CD14-positive monocyte (primary cell): ENCODE measurements around the gene MCM3AP. TPM values are rescaled to one million over a fixed set of nuclear protein-coding genes. Genes with fewer than 3 reads are reported as not detected.

ENCODE experiments used
- DNase-seq, 3 donors: peaks; one replicate each; pipeline ENCODE4 v3.0.0-alpha.2; 2011 to 2022
- H2AFZ ChIP-seq: 2 replicates; pipeline ENCODE4 v1.6.0; 2012; ENCODE audit warnings: mild to moderate bottlenecking, low read depth, low read length, inconsistent platforms; ENCODE audit not compliant: insufficient read depth, poor library complexity, severe bottlenecking
- H3K27ac ChIP-seq, 2 donors: 1 replicate in 1 of 2; 2 replicates in 1 of 2; pipeline ENCODE4 v1.5.1; 2012 to 2013; ENCODE audit warnings: low read length in 2 of 2, control low read depth in 1 of 2, inconsistent platforms in 1 of 2, low read depth in 1 of 2, mild to moderate bottlenecking in 1 of 2
- H3K27me3 ChIP-seq, 2 donors: one replicate each; pipeline versions ENCODE4 v1.6.0 to v1.6.1; 2011 to 2013; ENCODE audit warnings: low read length in 2 of 2; ENCODE audit not compliant: control insufficient read depth in 2 of 2, insufficient read depth in 2 of 2
- H3K36me3 ChIP-seq, 2 donors: replicated peaks in 1 of 2; 1 replicate in 1 of 2; 2 replicates in 1 of 2; pipeline versions ENCODE4 v1.5.1 to v1.6.1; 2012 to 2013; ENCODE audit warnings: low read length in 2 of 2, control low read depth in 1 of 2, inconsistent platforms in 1 of 2, mild to moderate bottlenecking in 1 of 2; ENCODE audit not compliant: insufficient read depth in 2 of 2, control insufficient read depth in 1 of 2
- H3K4me1 ChIP-seq, 2 donors: 1 replicate in 1 of 2; 2 replicates in 1 of 2; pipeline versions ENCODE4 v1.5.1 to v1.6.1; 2012 to 2013; ENCODE audit warnings: low read length in 2 of 2, control low read depth in 1 of 2, inconsistent platforms in 1 of 2, mild to moderate bottlenecking in 1 of 2, moderate library complexity in 1 of 2; ENCODE audit not compliant: insufficient read depth in 2 of 2, control insufficient read depth in 1 of 2
- H3K4me2 ChIP-seq: replicated peaks from 2 replicates; pipeline ENCODE3; 2012; ENCODE audit warnings: low read length, moderate library complexity, mild to moderate bottlenecking; ENCODE audit not compliant: poor library complexity, severe bottlenecking; ENCODE audit errors: extremely low read depth
- H3K4me3 ChIP-seq, 3 experiments: fragments of 200-600 bp in 1 of 3; sonication (generic) in 1 of 3; replicated peaks in 1 of 3; 1 replicate in 2 of 3; 2 replicates in 1 of 3; pipeline ENCODE4 v1.5.1; 2011 to 2013; ENCODE audit warnings: low read length in 3 of 3, mild to moderate bottlenecking in 3 of 3, control low read depth in 2 of 3, low read depth in 2 of 3, inconsistent platforms in 1 of 3, moderate library complexity in 1 of 3
- H3K79me2 ChIP-seq: 2 replicates; pipeline ENCODE4 v1.6.0; 2012; ENCODE audit warnings: mild to moderate bottlenecking, control low read depth, inconsistent platforms, low read length, moderate library complexity; ENCODE audit not compliant: insufficient read depth
- H3K9ac ChIP-seq: 2 replicates; pipeline ENCODE4 v1.6.0; 2017; ENCODE audit warnings: low read length, mild to moderate bottlenecking; ENCODE audit not compliant: insufficient read depth, poor library complexity, severe bottlenecking
- H3K9me3 ChIP-seq, 2 donors: replicated peaks in 1 of 2; 1 replicate in 1 of 2; 2 replicates in 1 of 2; pipeline versions ENCODE4 v1.5.1 to v1.6.1; 2012 to 2013; ENCODE audit warnings: low read length in 2 of 2, control low read depth in 1 of 2; ENCODE audit not compliant: control insufficient read depth in 1 of 2, insufficient read depth in 1 of 2
- H4K20me1 ChIP-seq: 2 replicates; pipeline ENCODE4 v1.6.0; 2012; ENCODE audit warnings: mild to moderate bottlenecking, low read length, control low read depth, moderate library complexity; ENCODE audit not compliant: insufficient read depth
- H3K27ac Mint-ChIP-seq, 7 donors: one replicate each; pipeline ENCODE4 v1.8.0; 2020; ENCODE audit warnings: mild to moderate bottlenecking in 7 of 7, mixed read lengths in 7 of 7, moderate library complexity in 6 of 7, inconsistent platforms in 2 of 7
- H3K27me3 Mint-ChIP-seq, 3 donors: one replicate each; pipeline ENCODE4 v1.8.0; 2021 to 2022; ENCODE audit warnings: low read depth in 3 of 3, mild to moderate bottlenecking in 3 of 3, mixed read lengths in 3 of 3, moderate library complexity in 3 of 3, inconsistent platforms in 1 of 3
- H3K36me3 Mint-ChIP-seq, 2 donors: one replicate each; pipeline ENCODE4 v1.8.0; 2020; ENCODE audit warnings: mixed read lengths in 2 of 2, inconsistent platforms in 1 of 2, mild to moderate bottlenecking in 1 of 2
- H3K4me1 Mint-ChIP-seq: one replicate; pipeline ENCODE4 v1.8.0; 2020; ENCODE audit warnings: mild to moderate bottlenecking, mixed read lengths
- H3K4me3 Mint-ChIP-seq, 2 donors: one replicate each; pipeline ENCODE4 v1.8.0; 2020; ENCODE audit warnings: mild to moderate bottlenecking in 2 of 2, mixed read lengths in 2 of 2, moderate library complexity in 1 of 2
- H3K9me3 Mint-ChIP-seq, 7 donors: one replicate each; pipeline ENCODE4 v1.8.0; 2020 to 2022; ENCODE audit warnings: mixed read lengths in 7 of 7, mild to moderate bottlenecking in 6 of 7, moderate library complexity in 6 of 7, inconsistent platforms in 2 of 7
- CTCF ChIP-seq: fragments of 200-600 bp; IDR thresholded peaks from one replicate; pipeline ENCODE4 v1.8.0; 2022; ENCODE audit warnings: antibody characterized with exemption, mild to moderate bottlenecking
- WGBS: methylation state at CpG from one replicate; pipeline ENCODE4 v1.1.5; 2013; ENCODE audit warnings: missing lambda C conversion rate; ENCODE audit not compliant: insufficient coverage; 5-methylcytosine and 5-hydroxymethylcytosine counted together
- intact Hi-C, 2 donors: fragments of 100-400 bp; cut with micrococcal nuclease; formaldehyde crosslinking; loops; one replicate each; pipeline versions ENCODE4 v1.15.0 to v1.15.1; 2023
- polyA plus RNA-seq, 3 donors: library from polyadenylated mRNA; depleted of rRNA in 1 of 3; unstranded in 2 of 3; stranded (reverse) in 1 of 3; fragments of 300-500 nt in 2 of 3; fragments of >200 nt in 1 of 3; fragmentation: Illumina TruSeq in 2 of 3; gene quantifications; 1 replicate in 2 of 3; 2 replicates in 1 of 3; pipeline ENCODE4 v1.2.3, GENCODE V29; 2012 to 2021

MCM3AP gene
- polyA plus RNA-seq, 3 donors: 30.9 to 62.4 (median 32.7) TPM

DNA sequence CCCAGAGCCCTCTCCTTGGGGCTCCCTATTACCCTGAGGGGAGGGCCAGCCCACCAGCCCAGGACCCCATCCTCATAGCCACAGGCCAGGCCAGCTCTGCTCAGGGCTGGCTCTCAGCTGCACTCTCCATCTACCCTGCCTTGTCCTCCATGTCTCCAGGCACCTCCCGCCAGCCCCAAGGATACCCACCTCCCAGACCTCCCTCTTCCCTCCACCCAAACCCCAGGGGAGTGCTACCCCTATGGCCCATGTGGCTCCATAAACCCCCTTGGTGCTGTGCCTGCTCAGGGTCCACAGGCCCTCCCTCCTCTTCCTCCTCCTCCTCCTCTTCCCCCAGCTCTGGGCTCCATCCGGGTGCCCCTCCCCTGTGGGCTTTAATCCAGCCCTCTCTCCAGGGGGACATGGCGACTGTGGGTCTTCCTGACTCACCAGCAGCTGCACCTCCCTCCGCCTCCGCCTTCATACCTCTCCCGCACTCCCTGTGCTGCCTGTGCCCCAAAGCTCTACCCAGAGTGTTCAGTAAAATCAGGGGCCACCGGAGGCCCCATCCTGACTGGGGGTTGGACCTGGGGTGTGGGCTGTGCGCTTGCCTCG, 9.9 kb upstream of the MCM3AP start:
- peaks cover 8 to 27% of the 10 kb centered on the region in 2 donors for H3K36me3 ChIP-seq
- Mint-ChIP-seq H3K36me3 (peaks cover 16 to 32% of the 10 kb centered on the region in 2 donors), H3K9me3 (peaks cover 2 to 25% (median 16%) of the 10 kb centered on the region in 7 donors), H3K4me1 (peaks cover 20% of the 10 kb centered on the region), H3K27ac (peak overlapping the region in 1 of 7 donors; percentile 46), H3K27me3 (peaks cover 6 to 43% (median 18%) of the 10 kb centered on the region in 3 donors), H3K4me3 (no peak overlapping the region)
- H3K9ac ChIP-seq: no peak overlapping the region
- peaks cover 7 to 11% of the 10 kb centered on the region in 2 donors for H3K9me3 ChIP-seq
- TF ChIP-seq CTCF: no peak
- intact Hi-C loops: no loop called here
- H3K27ac ChIP-seq: no peak overlapping the region
- peak overlapping the region; percentile 72 for H2AFZ ChIP-seq
- no peaks in the 10 kb centered on the region for H4K20me1 ChIP-seq
- peaks cover 0 to 19% of the 10 kb centered on the region in 2 donors for H3K27me3 ChIP-seq
- 62% methylated on average over 4 of the region's 9 CpGs for whole genome bisulfite sequencing
- no peaks in the 10 kb centered on the region for H3K79me2 ChIP-seq
- peak overlapping the region; percentile 67 for H3K4me2 ChIP-seq
- H3K4me3 ChIP-seq: no peak overlapping the region
- H3K4me1 ChIP-seq: peaks cover 16 to 26% of the 10 kb centered on the region in 2 donors
- DNase-seq: no peak

DNA sequence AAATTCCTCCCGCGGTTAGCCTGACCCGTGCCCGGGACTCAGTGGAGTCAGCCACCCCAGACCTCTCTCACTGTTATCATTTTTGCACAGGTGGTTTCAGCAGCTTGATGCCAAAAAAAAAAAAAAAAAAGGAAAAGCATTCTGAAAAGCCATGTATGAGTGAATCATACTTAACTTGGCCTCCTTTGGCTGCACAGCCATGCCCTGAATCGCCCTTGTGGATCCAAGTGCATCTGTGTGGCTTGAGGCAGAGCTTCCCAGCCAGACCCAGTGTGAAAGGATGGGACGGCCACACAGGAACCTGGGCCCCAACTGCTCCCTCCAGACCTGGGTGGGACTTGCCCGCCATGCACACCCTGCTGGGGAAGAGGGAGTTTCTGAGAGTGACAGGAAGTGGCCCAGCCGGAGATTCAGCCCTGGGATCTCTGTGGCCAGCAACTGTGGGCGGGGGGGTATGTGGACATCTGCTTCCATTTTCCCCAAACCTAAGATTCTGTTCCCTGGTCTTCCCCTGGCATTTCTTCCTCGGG, 9.3 kb upstream of the MCM3AP start:
- Mint-ChIP-seq H3K27ac (peak overlapping the region in 2 of 7 donors; percentile 30 to 46), H3K27me3 (peaks cover 6 to 43% (median 18%) of the 10 kb centered on the region in 3 donors), H3K4me3 (peak overlapping the region in 1 of 2 donors; percentile 51), H3K36me3 (peaks cover 13 to 29% of the 10 kb centered on the region in 2 donors), H3K4me1 (peaks cover 22% of the 10 kb centered on the region), H3K9me3 (peaks cover 2 to 25% (median 16%) of the 10 kb centered on the region in 7 donors)
- Histone ChIP-seq H3K9me3 (peaks cover 7 to 11% of the 10 kb centered on the region in 2 donors), H3K4me2 (peak overlapping the region; percentile 67), H3K4me1 (peaks cover 16 to 26% of the 10 kb centered on the region in 2 donors), H3K27ac (no peak overlapping the region), H3K4me3 (no peak overlapping the region), H3K79me2 (peaks cover under 1% of the 10 kb centered on the region), H4K20me1 (no peaks in the 10 kb centered on the region), H3K36me3 (peaks cover 7 to 22% of the 10 kb centered on the region in 2 donors), H2AFZ (peak overlapping the region; percentile 19), H3K27me3 (peaks cover 0 to 19% of the 10 kb centered on the region in 2 donors), H3K9ac (no peak overlapping the region)
- no peak for DNase-seq
- no peak for TF ChIP-seq CTCF
- 5% methylated on average over 3 of the region's 10 CpGs for WGBS
- intact Hi-C loops: no loop called here
